Measurements from ENCODE around the gene DRC1.
A peak's percentile ranks its signal among the peaks of the same experiment; 100 is the strongest.
"Not testable (repeated sequence)": the region's sequence is repeated elsewhere in the genome, so short reads cannot be mapped to it uniquely, and the experiment has no call there.

DRC1 gene

DNA sequence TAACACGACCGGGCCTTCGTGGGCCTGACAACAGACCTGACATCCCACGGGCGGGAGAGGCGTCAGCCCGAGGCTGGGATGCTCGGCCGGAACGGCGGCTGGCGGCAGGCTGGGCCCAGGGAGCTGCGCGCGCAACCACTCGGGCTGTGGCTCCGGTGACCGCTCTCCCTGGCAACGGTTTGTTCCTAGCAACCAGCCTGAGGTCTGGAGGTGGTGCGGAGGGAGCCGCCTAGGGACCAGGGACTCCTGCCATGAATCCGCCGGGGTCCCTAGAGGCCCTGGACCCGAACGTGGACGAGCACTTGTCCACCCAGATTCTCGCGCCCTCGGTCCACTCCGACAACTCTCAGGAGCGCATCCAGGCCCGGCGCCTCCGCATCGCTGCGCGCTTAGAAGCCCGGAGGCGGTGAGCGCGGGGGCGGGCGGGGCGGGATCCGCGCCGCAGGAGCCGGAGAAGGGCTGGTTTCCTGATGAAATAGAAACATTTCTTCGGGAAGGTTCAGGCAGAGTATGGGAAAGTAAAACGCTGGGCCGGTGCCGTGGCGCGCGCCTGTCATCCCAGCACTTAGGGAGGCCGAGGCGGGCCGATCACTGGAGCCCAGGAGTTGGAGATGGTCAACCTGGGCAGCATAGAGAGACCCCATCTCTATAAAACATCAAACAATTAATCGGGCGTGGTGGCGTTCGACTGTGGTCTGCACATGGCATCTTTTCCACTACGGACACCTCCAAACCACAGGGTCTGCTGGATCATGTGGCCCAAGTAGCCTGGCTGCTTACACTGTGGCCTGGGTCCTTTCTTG, at the start of gene DRC1:
TSS of gene DRC1 (plus strand) at position 182 of the 803 bp plus-strand sequence. CDS start at position 252, 70 bp downstream.
- peak in 1 of 2 donors; percentile 27 for DNase-seq

DNA sequence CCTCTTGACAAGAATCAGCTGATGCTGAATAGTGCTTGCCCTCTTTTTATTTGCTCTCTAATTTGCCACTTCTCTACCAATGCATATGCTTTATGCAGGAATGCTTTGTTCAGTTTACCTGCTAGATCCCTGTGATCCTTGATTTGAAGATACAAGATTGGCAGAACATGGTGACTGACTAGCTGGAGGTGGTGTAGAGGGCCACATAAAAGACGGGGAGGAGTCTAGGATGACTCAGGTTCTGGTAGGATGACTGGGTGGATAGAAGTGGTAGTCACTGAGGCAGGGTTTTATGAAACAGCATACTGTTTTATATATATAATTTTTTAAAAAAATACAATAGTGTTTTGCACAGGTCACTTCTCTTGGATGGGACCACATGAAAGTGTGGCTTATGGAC, 48.8 kb upstream of the DRC1 start:
- DNase-seq = peak; percentile 21 to 23

GRCh38 chr2:26354469-26354868, 47.3 kb upstream of the DRC1 start:
- DNase-seq = not testable (repeated sequence)

DNA sequence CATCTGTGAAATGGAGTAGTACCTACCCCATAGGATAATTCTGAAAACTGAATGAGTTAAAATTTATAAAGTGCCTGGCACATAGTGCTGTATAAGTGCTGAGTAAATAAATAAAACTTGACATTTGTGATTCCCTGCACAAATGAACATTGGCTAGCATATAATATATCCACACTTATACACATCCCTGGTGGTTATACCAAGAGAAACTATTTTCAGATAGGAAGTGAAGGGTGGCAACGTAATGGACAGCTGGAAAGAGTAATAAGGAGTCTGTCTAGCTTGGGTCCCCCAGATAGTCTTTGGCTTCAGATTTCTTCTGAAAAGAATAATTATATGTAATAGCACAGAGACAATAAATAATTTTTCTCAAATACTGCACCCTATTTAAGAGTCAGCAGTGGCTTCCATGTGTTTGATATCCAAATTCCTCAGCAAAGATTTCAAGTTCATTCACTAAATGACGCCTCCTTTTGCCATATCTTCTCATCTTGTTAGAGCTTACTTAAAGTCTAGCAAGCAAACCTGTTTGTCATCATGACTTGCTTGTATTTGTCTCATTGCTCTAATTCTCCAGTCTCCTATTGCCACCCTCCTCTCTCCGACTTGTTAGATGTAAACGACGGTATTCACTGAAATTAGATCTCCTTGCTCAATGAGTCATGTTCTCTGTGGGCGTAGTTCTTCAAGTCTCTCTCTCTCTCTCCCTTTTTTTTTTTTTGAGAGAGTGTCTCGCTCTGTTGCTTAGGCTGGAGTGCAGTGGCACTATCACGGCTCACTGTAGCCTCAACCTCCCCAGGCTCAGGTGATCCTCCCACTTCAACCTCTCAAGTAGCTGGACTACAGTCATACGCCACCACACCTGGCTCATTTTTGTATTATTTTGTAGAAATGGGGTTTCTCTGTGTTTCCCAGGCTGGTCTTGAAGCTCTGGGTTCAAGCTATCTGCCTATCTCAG, 46.4 kb upstream of the DRC1 start:
- DNase-seq = no peak

DNA sequence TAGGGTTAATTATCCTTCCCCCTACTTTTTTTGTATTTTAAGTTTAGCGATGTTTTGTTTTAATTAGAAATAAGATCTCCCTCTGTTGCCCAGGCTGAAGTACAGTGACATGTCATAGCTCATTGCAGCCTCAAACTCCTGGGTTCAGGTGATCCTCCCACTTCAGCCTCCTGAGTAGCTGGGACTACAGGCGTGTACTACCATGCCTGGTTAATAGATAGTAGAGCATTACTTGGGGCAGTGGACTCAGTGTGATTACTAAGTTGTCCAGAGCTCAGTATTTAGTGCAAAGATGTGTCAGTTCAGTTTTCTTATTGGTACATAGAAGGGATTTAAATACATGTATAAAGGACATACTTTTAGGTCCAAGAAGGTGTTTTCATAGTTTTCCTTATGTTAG, 45.6 kb upstream of the DRC1 start:
- DNase-seq = no peak

- no peak for DNase-seq
Observed at GRCh38 chr2:26356771-26357170, 44.9 kb upstream of the DRC1 start.

DNA sequence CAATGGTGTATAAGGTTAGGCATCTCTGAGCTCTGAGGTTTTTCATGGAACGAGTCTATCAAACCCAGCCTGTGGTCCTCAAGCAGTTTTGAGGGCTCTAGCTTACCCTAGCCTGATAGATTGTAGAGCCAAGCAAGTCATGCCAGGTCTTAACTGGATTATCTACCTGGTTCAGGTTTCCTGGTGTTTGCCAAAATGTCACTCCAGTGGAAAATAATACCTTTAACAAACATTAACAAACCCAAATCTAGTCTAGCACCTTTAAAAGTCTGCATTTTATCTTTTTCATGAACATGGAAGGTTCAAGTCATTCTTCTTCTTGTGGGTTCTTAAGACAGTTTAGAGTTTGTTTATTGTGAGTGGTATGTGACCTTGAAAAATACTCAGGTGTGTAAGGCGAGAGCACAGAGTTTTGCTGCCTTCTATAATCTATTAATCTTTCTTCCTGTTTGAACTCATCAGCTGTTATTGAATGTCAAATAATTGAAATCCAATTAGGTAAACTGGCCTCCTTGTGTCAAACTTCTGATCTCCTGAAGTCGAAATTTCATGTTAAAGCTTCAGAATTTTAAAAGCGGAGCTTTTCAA, 41.7 kb upstream of the DRC1 start:
- no peak for DNase-seq

GRCh38 chr2:26363323-26363722, 38.4 kb upstream of the DRC1 start:
- DNase-seq = no peak

DNA sequence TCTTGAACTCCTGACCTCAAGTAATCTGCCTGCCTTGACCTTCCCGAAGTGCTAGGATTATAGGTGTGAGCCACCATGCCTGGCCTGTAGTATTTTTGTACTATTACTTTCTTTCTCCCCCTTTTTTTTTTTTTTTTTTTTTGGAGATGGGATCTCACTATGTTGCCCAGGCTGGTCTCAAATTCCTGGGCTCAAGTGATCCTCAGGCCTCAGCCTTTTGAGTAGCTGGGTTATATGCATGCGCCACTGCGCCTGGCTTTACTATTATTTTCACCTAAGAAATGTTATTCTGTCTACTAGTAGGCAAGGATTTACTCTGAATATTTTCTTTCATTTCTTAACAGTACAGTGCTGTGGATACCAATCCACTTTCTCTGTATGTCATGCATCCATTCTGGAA, 37.8 kb upstream of the DRC1 start:
- no peak for DNase-seq

GRCh38 chr2:26364669-26365068, 37.1 kb upstream of the DRC1 start:
- DNase-seq = no peak

- DNase-seq = no peak
Observed at GRCh38 chr2:26366957-26367356, 34.8 kb upstream of the DRC1 start.

- not testable (repeated sequence) for DNase-seq
Observed at GRCh38 chr2:26369664-26370063, 32.1 kb upstream of the DRC1 start.

- DNase-seq = not testable (repeated sequence)
Observed at GRCh38 chr2:26370909-26371308, 30.8 kb upstream of the DRC1 start.

GRCh38 chr2:26376799-26377198, 24.9 kb upstream of the DRC1 start:
- DNase-seq = no peak

- no peak for DNase-seq
Observed at GRCh38 chr2:26380281-26380680, 21.4 kb upstream of the DRC1 start.

GRCh38 chr2:26382564-26382963, 19.2 kb upstream of the DRC1 start:
- DNase-seq = no peak

DNA sequence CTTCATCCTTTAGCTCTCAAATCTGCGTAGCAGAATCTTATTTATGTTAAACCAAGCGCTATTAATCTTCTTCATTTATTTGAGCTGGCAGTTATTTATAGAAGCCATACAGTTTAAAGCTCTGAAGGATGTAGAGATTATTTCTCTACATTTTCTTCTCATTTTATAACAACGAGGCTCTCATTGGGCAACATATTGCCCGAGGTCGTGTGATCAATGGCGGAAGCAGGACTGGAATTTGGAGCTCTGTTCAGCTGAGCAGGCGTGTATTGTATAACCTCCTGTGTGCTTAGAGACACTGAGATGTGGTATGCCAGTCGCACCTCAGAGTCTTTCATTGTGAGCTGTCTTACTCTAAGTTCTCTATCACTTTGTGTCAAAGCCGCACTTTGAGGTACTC, 17.5 kb upstream of the DRC1 start:
- no peak for DNase-seq

GRCh38 chr2:26384597-26384996, 17.1 kb upstream of the DRC1 start:
- DNase-seq = no peak

DNA sequence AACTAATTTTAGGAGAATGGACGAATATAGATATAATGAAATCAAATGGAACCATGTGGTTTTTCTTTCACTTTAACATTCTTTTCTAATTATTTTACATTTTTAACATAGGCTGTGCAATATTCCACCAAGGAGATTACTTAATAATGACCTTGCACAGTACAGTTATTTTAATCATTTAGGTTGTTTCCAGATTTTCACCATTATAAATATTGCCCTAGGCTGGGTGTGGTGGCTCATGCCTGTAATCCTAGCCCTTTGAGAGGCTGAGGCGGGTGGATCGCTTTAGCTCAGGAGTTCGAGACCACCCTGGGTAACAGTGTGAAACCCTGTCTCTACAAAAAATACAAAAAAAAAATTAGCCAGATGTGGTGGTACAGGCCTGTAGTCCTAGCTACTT, 14.5 kb upstream of the DRC1 start:
- no peak for DNase-seq

DNA sequence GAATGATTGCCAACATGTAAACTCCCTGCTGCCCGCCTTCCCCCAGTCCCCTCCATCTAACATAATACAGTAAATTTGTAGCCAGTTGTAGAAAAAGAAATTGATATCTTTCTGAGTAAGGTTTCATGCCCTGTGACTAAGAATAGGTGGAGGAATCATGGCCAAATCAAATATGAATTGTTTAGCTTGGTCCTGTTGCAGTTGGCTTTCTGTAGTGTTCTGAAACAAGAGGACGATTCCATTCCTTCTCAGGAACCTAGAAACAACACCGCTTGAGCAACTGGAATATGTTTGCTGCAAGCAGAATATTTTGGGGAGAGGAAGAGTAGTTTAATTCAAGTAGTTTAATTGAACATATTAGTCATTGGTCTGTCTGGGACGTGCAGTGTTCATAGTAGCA, 7.0 kb upstream of the DRC1 start:
- no peak for DNase-seq

DNA sequence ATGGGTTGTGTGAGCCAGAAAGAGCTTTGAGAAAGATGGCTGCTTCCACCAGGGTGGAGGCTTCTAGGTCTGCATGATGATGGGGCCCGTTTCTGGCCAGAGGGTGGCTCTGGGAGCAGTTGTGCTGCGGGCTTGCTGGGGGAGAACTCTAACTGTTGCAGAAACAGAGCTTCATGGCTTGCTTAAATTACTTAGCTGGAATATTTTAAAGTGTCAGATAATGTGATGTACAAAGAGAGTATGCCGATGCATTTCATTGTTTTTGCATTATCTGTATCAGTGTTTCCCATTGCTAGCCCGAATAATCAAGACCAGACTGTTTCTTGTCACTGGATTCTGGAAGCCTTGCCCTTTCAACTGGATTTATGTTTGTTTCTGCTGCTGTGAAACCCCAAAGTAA, 6.3 kb upstream of the DRC1 start:
- DNase-seq = no peak

DNA sequence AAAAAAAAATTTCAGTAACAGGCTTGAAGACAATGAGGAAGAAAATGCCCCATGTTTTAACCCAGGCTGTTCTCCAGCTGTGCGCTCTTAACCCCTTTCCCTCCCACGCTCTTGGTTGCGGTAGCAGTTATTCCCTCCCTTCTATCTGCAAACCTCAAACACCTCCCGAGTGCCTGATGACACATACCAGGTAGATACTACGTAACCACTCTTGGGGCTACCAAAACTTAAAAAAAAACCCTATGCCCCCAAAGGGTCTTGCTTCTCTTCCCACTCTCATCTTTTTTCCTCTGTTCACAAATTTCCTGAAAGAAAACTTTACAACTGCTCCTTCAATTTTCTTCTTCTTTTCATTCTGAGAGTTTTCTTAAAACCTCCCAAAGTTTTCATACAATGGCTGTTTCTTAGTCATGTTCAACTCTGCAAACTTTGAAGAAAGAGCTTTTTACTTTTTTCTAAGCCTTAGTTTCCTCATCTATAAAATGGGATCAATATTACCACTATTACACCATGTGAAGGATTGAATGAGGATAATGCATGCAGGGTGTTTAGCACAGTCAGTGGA, 4.9 kb upstream of the DRC1 start:
- peak; percentile 10 to 32 for DNase-seq

GRCh38 chr2:26399771-26400376, 1.8 kb upstream of the DRC1 start:
- DNase-seq = no peak
